GM18951 (cell line): ENCODE measurements around the gene TIMM22.

Source experiments
- POLR2A ChIP-seq: IDR thresholded peaks from 4 replicates; pipeline ENCODE4 v1.6.1; 2011; ENCODE audit warnings: mild to moderate bottlenecking; ENCODE audit not compliant: insufficient read length, insufficient read depth; ENCODE audit errors: extremely low read depth
- in situ Hi-C: fragments of 300-500 bp; cut with MboI; formaldehyde crosslinking; loops from one replicate; pipeline ENCODE4 v1.12.0; 2022; ENCODE audit warnings: low sequenced_read_pairs, mixed read lengths, inconsistent platforms; ENCODE audit not compliant: unreplicated experiment

TIMM22 gene

DNA sequence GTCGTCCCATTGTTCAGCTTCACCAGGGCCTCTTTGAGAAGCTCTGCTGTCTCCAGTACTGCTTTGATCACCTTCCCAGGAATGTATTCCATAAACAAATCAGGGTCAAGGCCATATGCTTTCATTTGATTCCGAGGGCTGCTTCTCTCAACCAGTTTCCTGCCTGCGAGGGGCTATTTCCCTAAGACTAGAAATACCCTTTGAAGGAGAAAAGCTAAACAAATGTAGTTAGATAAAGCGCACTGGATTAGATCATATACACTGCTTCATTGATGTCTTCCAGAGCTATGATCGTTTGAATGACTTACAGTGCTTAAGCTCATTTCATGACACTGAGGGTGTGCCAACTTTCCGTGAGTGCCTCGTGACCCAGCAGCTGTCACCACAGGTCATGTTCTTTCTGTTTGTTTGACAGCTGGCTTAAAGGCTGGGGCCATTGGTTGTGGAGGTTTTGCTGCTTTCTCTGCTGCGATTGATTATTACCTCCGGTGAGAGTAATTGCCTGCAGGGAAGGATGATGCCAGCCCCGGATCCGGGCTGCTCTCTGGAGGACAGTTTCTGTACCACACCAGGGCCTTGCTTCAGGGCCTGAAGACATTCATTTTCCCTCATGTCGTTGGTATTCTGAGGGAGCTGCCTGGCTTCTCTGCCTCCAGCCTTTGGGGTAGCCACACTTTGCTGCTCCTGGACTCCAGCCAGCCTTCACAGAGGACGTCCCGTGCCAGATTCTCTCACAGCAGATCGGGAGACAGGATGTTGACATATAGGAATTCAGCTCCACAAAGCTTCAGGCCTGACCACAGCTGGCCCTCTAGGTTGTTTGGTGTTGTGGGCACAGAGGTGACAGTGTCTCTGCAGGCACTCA is 3.9 kb downstream of the TIMM22 start:
- in situ Hi-C loops, result no loop called here
- no peak for TF ChIP-seq POLR2A

DNA sequence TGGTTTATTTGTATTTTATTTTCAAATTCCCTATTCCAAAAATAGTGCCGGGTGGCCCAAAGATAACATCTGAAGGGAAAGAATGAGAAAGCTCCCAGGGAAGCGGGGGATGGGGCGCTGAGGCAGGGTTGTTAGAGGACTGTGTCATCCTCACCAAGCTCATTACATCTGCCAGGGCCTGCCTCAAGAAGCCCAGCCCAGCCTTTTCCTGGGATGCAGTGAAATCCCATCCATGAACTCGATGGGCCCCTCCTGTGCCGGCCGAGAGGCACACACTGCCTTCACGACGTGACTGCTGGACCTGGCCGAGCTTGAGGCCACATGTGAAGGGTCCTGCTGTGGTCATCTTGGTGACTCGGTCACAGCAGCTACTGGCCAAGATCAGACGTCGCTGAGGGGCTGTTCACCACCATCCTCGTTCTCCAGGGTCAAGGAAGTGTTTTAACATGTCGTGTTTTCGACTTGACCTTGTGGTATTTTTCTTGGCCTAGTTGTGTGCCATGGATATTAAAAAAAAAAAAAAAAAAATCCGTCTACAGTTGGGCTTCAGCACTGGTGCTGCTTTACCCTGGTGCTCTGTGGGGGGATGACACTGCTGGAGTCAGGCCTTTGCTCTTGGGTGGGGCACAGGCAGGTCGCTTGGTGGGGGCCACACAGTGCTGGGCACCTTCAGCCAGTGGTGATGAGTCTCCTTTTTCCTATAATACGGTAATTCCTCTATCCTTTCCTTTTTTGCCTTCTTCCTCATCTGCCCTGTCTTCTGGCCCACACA is 4.9 kb downstream of the TIMM22 start:
- no peak for TF ChIP-seq POLR2A
- in situ Hi-C loops, result no loop called here

DNA sequence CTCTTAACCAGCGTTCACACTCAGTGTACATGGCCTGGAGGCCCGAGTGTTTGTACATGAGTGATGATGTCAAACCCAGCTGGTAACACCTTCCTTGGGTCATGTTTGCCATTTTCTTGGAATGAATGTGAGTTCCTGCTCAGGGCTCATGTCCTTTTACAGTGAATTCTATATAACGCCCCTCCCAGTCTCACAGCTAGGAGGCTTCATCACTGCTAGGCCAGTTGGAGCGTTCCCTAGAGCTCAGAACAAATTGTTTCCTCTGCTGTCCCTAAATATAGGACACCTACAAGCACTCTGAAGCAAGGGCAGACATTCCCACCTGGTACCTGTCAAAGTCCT is 5.5 kb downstream of the TIMM22 start:
- in situ Hi-C loops, result no loop called here

DNA sequence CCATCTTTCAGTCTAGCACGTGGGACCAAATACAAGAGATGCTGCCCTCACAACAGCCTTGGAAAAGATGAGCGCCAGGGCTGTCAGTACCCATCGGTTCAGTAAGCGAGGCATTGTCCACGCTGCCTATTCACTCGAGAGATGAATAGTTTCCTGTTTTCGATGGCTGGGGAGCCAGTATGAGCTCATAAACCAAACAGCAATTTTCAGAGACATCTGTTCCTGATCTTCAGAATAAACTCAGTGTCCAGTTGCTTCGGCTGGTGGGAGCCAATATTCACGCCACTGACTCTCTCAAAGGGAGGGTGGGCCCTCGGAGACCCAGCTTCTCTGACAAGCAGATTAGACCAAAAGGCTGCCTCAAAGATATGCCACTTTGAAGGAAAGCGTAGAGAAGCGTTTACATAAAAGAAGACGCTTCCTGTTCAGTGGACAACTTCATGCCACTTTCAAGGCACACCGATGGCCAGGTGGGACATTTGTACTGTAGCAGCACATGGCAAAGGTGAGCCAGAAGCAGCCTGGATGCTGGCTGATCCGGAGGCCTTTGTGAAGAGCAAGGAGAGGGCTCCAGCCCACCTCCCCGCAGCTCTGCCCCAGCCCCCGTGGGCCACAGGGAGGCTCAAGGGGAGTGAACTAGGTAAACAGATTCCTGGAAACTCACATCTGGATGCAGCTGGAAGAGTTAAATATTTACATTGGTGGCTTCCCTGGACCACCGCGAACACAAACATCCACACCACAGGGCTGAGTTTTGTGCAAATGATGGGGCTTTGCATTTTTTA is 6.0 kb downstream of the TIMM22 start:
- TF ChIP-seq POLR2A, result no peak
- in situ Hi-C loops, result no loop called here

More for the DNA sequence above, 5.5 kb downstream of the TIMM22 start:
- TF ChIP-seq POLR2A, result no peak

DNA sequence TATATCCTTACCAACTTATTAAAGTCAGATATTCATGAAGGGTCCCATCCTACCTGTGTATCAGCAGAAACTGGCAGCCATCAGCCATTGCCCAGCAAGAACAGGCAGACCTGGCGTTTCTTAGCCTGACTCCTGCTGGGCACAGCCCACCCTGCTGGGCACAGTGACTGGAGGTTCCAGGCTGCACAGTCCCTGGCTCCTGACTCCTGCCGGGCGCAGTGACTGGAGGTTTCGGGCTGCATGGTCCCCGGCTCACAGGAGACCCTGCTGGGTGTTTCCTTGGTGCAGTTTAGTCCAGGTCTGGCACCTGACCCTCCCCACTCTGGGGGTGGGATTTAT is 6.7 kb downstream of the TIMM22 start:
- in situ Hi-C loops, result no loop called here
- no peak for TF ChIP-seq POLR2A

DNA sequence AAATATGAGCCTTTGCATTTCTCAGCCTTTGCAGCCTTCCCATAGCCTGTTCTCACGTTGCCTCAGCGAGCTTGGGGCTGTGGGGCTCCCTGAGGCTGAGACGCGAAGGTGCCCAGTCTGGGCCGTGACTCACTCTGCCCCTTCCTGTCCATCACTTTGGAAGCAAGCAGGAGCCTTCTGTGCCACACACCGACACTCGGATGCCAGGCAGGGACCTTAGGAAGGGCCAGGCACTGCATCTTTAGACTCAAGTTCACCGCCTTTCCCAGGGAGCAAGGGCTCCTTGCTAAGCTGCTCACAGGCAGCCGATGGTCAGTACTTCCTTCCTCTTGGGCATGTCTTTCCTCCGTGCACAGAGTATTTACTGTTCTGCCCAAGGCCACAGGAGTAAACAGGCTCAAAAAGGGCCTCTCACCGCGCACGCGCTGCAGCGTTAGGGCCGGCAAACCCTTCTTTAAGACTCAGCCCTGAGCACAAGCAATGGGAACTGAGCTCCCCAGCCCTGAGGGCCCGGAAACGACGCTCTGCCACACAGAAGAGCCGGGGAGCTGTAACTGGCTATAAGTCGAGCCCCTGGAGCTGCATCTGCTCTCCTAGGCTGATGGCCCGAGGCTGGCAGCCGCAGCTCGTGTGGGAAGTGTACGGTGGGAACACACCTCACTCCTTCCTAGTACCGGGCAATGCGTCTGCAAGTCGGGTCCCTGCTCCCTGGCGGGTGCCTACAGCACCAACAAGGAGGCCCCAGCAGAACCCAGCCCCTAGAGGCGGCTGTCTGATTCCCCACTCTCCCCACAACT is 7.2 kb downstream of the TIMM22 start:
- in situ Hi-C loops, result no loop called here
- TF ChIP-seq POLR2A, result no peak

DNA sequence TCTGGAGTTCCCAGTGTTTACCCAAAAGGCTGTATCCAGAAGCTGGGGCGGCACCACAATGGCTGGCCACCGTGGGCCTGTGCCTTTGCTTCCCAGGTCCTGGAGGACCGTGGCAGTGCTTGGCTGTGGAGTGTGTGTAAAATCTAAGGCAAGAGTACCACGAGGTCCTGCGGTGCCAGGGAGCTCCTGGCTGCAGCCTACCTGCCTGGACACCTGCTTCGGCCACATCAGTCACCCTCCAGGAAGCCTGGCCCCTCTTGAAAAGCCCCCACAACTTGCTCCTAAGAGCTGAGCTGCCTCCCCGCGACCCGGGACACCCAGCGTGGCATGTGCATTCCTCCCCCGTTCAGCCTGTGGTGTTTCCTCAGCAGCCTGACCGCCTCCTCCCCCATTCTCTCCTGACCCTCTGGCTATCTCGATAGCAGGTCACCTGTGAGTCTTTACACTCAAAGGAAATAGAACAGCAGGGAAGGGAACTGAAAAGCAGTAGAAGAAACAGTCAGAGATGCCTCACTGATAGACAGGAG is 7.9 kb downstream of the TIMM22 start:
- TF ChIP-seq POLR2A, result no peak
- in situ Hi-C loops, result no loop called here

DNA sequence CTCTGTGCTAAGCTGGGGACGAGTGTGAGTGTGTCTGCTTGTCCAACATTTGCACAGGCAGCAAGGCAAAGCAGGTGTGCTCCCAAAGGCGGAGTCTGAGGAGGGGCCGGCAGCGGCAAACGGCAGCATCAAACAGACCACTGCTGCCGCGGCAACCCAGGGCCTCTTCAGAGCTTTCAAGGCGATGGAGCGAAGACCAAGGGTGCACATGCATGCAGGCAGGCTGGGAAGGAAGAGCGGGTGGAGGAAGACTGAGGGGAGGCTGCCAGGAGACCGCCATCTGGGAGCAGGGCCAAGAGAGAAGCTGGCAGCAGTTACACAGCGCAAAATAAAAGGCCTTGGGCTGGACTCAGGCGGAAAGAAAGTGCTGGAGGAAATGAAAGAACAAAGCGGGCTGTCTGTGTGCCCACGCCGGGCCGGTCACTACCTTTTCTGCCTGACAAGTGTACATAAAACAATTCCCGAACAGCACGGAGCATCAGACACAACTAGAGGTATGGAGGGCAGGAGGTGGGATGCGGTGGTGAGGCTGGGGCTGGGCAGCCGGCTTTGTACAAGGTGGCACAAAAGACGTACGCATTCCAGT is 8.5 kb downstream of the TIMM22 start:
- no peak for TF ChIP-seq POLR2A
- in situ Hi-C loops, result no loop called here

DNA sequence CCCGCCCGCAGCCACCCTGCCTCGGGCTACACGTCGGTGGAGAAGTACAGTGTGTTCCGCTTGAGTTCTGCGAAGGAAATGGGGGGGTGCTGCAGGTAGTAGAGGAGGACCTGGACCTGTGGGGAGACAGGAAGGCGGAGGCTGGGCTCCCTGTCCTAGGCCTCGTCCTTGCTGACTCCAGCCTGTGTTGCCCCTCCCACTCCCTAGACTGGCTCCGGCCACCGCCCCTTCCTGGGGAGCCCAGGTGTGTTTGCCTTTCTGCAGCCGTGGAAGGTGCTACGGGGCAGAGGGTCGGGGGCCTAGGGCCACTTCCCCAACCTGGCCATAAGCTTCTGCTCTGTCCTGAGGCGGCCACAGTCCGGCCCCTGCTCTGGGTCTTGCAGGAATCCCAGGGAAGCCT is 9.1 kb downstream of the TIMM22 start:
- no peak for TF ChIP-seq POLR2A
- in situ Hi-C loops, result no loop called here

DNA sequence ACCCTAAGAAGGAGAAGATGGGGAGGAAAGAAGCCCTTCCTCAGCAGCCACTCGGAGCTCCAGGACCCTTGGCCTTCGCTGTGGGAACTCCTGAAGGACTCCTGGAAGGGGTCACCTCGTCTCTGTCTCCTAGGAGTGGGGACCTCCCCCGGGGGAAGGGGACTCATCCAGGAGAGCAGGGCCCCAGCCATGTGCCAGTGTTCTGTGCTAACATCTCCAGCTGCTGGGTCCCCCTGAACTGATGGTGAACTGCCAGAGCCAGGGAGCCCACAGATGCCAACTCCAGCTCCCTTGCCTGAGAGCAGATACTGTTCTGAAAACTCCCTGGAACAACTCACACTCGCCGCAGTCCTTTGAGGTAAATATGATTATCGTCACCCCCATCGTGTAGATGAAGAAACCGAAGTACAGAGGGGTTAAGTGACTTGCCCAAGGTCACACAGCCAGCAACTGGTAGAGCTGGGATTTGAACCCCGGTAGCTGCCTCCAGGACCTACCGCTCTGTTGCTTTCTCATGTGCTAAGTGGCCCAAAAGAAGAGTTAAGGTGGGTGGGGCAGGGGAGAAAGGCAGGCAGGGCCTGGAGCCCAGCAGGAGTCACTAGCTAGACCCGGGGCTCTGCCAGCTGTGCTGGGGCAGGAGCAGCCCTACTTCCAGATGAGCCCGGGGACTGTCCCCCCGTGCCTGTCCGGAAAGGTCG is 10.5 kb downstream of the TIMM22 start:
- in situ Hi-C loops, result no loop called here
- TF ChIP-seq POLR2A, result no peak

DNA sequence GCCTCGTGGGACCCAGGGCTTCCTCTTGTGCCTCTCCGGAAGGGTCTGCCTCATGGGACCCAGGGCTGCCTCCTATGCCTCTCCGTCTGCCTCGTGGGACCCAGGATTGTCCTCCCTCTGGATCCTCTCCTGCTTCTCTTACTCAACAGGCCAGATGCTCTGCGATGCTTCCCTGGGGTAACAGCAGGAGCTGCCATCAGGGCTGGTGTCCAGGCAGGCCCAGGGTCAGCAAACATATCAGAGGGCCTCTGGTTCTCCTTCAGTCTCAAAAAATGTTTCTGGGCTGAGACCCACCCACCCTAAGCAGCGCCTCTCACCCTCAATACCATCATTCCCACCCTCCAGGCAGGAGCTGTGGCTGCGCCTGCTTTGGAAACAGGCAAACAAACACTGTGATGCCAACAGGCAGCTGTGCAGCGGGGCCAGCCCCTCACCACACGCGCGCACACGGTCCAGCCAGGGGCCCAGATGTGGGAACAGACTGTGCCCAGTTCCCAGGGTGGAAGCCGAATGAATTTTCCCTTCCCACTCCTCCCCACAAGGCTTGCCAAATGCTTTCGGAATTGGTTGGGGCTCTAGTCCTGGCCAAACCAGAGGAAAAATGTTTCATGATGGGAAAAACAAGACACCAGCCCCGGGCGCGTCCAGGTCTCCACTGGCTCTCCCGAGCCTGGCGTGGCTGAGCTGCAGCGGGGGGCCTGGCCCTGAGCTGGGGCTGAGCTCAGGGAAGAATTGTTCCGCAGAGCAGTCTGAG is 11.3 kb downstream of the TIMM22 start:
- in situ Hi-C loops, result no loop called here
- TF ChIP-seq POLR2A, result no peak
